H1 (cell line): ENCODE results near the gene DUSP7. TPM values are rescaled to one million over a fixed set of nuclear protein-coding genes. Genes with fewer than 3 reads are reported as not detected.

Experiments used
- CTCF ChIA-PET: fragments of 300-600 bp; sonication (Branson Sonifier 250); formaldehyde crosslinking; loops from one replicate; lab custom pipeline; 2021; ENCODE audit not compliant: partially characterized antibody; lab: Charles Lee
- POLR2A ChIA-PET: fragments of 300-600 bp; sonication (Branson Sonifier 250); formaldehyde crosslinking; loops from one replicate; lab custom pipeline; 2021; ENCODE audit warnings: inconsistent platforms; ENCODE audit not compliant: partially characterized antibody; lab: Charles Lee
- DNase-seq, 2 experiments: peaks; one replicate each; pipeline versions ENCODE4 v3.0.0 to v3.0.0-alpha.2; 2010 to 2022; ENCODE audit warnings: low spot score in 2 of 2, low read depth in 1 of 2, mixed read lengths in 1 of 2
- FAIRE-seq: peaks from 2 replicates; lab custom pipeline; 2011; peaks lifted over from hg19 to GRCh38; lab: Jason Lieb, UNC
- H2AFZ ChIP-seq: 2 replicates; pipeline ENCODE4 v1.8.1; 2012; ENCODE audit warnings: low read length, inconsistent platforms
- H2AK5ac ChIP-seq: 2 replicates; pipeline ENCODE4 v1.6.1; 2013; ENCODE audit warnings: low read depth, low read length
- H2BK120ac ChIP-seq: replicated peaks from 2 replicates; pipeline ENCODE3; 2013; ENCODE audit warnings: low read depth, low read length, inconsistent platforms
- H2BK12ac ChIP-seq: 2 replicates; pipeline ENCODE4 v1.6.1; 2013; ENCODE audit warnings: low read depth, low read length
- H2BK15ac ChIP-seq: 2 replicates; pipeline ENCODE4 v1.6.1; 2013; ENCODE audit warnings: low read length
- H2BK20ac ChIP-seq: 2 replicates; pipeline ENCODE4 v1.6.1; 2013; ENCODE audit warnings: low read length
- H2BK5ac ChIP-seq: 2 replicates; pipeline ENCODE4 v1.6.1; 2013; ENCODE audit warnings: low read depth, low read length
- H3K14ac ChIP-seq: 2 replicates; pipeline ENCODE4 v1.6.1; 2013; ENCODE audit warnings: inconsistent platforms; ENCODE audit not compliant: insufficient read length
- H3K18ac ChIP-seq: 2 replicates; pipeline ENCODE4 v1.6.1; 2013; ENCODE audit warnings: low read length; ENCODE audit errors: extremely low read depth
- H3K23ac ChIP-seq: 2 replicates; pipeline ENCODE4 v1.6.1; 2013; ENCODE audit warnings: inconsistent platforms; ENCODE audit not compliant: insufficient read length
- H3K23me2 ChIP-seq: 2 replicates; pipeline ENCODE4 v1.6.1; 2013; ENCODE audit warnings: low read depth, low read length
- H3K27ac ChIP-seq: 2 replicates; pipeline ENCODE4 v1.6.1; 2011; ENCODE audit warnings: low read depth, low read length, inconsistent platforms
- H3K27me3 ChIP-seq, 4 experiments: replicated peaks in 1 of 4; 1 replicate in 1 of 4; 2 replicates in 3 of 4; pipeline versions ENCODE4 v1.6.1 to v1.8.1; 2011 to 2013; ENCODE audit warnings: low read length in 3 of 4, mild to moderate bottlenecking in 3 of 4, inconsistent platforms in 2 of 4, mixed read lengths in 2 of 4, moderate library complexity in 1 of 4; ENCODE audit not compliant: control insufficient read depth in 3 of 4, insufficient read depth in 3 of 4; ENCODE audit errors: extremely low read depth in 1 of 4
- H3K36me3 ChIP-seq, 4 experiments: 2 replicates each; pipeline versions ENCODE4 v1.6.1 to v1.8.1; 2011 to 2013; ENCODE audit warnings: mild to moderate bottlenecking in 4 of 4, low read length in 3 of 4, moderate library complexity in 2 of 4, control low read depth in 1 of 4, inconsistent platforms in 1 of 4; ENCODE audit not compliant: insufficient read depth in 4 of 4, control insufficient read depth in 2 of 4
- H3K4ac ChIP-seq: replicated peaks from 2 replicates; pipeline ENCODE3; 2013; ENCODE audit warnings: low read length, low read depth, mixed read lengths, inconsistent platforms; ENCODE audit not compliant: insufficient read length
- H3K4me1 ChIP-seq, 4 experiments: replicated peaks in 1 of 4; 1 replicate in 1 of 4; 2 replicates in 3 of 4; pipeline versions ENCODE4 v1.6.1 to v1.8.1; 2011 to 2013; ENCODE audit warnings: low read length in 3 of 4, inconsistent platforms in 2 of 4, mixed read lengths in 1 of 4; ENCODE audit not compliant: insufficient read depth in 4 of 4, control insufficient read depth in 3 of 4
- H3K4me2 ChIP-seq, 2 experiments: 2 replicates each; pipeline versions ENCODE4 v1.6.1 to v1.8.1; 2011 to 2013; ENCODE audit warnings: low read depth in 2 of 2, low read length in 2 of 2, control low read depth in 1 of 2, inconsistent platforms in 1 of 2, mild to moderate bottlenecking in 1 of 2; ENCODE audit not compliant: insufficient read depth in 1 of 2
- H3K4me3 ChIP-seq, 4 experiments: fragments of 200-600, 300-600 bp in 1 of 4; sonication (generic), shearing (Covaris generic), sonication (Bioruptor Twin) in 1 of 4; 2 replicates each; pipeline versions ENCODE4 v1.5.1 to v1.8.1; 2011 to 2016; ENCODE audit warnings: low read length in 4 of 4, low read depth in 3 of 4, control low read depth in 2 of 4, inconsistent platforms in 2 of 4, mild to moderate bottlenecking in 2 of 4, mixed read lengths in 1 of 4, moderate library complexity in 1 of 4; ENCODE audit not compliant: insufficient read depth in 2 of 4; ENCODE audit errors: extremely low read depth in 1 of 4
- H3K56ac ChIP-seq: replicated peaks from 2 replicates; pipeline ENCODE3; 2013; ENCODE audit warnings: low read depth, mild to moderate bottlenecking, mixed read lengths, low read length, inconsistent platforms; ENCODE audit not compliant: insufficient read length
- H3K79me1 ChIP-seq: 2 replicates; pipeline ENCODE4 v1.6.1; 2013; ENCODE audit warnings: low read depth, low read length, control low read depth
- H3K79me2 ChIP-seq, 2 experiments: 2 replicates each; pipeline versions ENCODE4 v1.6.1 to v1.8.1; 2012 to 2013; ENCODE audit warnings: low read length in 2 of 2, mild to moderate bottlenecking in 2 of 2, inconsistent platforms in 1 of 2; ENCODE audit not compliant: insufficient read depth in 2 of 2, control insufficient read depth in 1 of 2
- H3K9ac ChIP-seq, 4 experiments: replicated peaks in 1 of 4; 1 replicate in 1 of 4; 2 replicates in 3 of 4; pipeline versions ENCODE4 v1.6.1 to v1.8.1; 2011 to 2013; ENCODE audit warnings: low read depth in 3 of 4, low read length in 3 of 4, control low read depth in 2 of 4, mild to moderate bottlenecking in 2 of 4, moderate library complexity in 2 of 4, inconsistent platforms in 1 of 4; ENCODE audit errors: extremely low read depth in 1 of 4
- H3K9me3 ChIP-seq, 2 experiments: 2 replicates each; pipeline versions ENCODE4 v1.6.1 to v1.8.1; 2012 to 2013; ENCODE audit warnings: mild to moderate bottlenecking in 2 of 2, moderate library complexity in 2 of 2, control low read depth in 1 of 2, inconsistent platforms in 1 of 2, low read depth in 1 of 2, low read length in 1 of 2, mixed read lengths in 1 of 2; ENCODE audit not compliant: insufficient read depth in 2 of 2
- H4K20me1 ChIP-seq, 2 experiments: replicated peaks in 1 of 2; 2 replicates each; pipeline versions ENCODE3 to v1.8.1; 2011 to 2013; ENCODE audit warnings: inconsistent platforms in 2 of 2, low read length in 2 of 2, mild to moderate bottlenecking in 1 of 2; ENCODE audit not compliant: insufficient read depth in 2 of 2, control insufficient read depth in 1 of 2
- H4K5ac ChIP-seq: 2 replicates; pipeline ENCODE4 v1.6.1; 2013; ENCODE audit warnings: low read length, low read depth, mixed read lengths, inconsistent platforms; ENCODE audit not compliant: insufficient read length
- H4K8ac ChIP-seq: 2 replicates; pipeline ENCODE4 v1.8.0; 2013; ENCODE audit warnings: mild to moderate bottlenecking, moderate library complexity, low read length, inconsistent platforms; ENCODE audit not compliant: insufficient read depth; ENCODE audit errors: extremely low read depth
- H4K91ac ChIP-seq: replicated peaks from 2 replicates; pipeline ENCODE3; 2013; ENCODE audit warnings: low read length, mixed read lengths, inconsistent platforms; ENCODE audit not compliant: insufficient read length
- ATF3 ChIP-seq: IDR thresholded peaks from 2 replicates; pipeline ENCODE4 v1.6.1; 2011; ENCODE audit warnings: low read depth, mild to moderate bottlenecking, low read length; ENCODE audit not compliant: insufficient read depth
- BACH1 ChIP-seq: IDR thresholded peaks from 2 replicates; pipeline ENCODE4 v1.6.1; 2012; ENCODE audit warnings: low read length, improper control_type of control experiment
- CBX8 ChIP-seq: fragments of 300-800, 300-1000 bp; sonication (generic); IDR thresholded peaks from 2 replicates; pipeline ENCODE4 v1.7.1; 2016; ENCODE audit warnings: low read depth, low read length, borderline replicate concordance
- CHD1 ChIP-seq: IDR thresholded peaks from 2 replicates; pipeline ENCODE4 v1.6.1; 2012; ENCODE audit warnings: low read depth, low read length, improper control_type of control experiment
- CREB1 ChIP-seq: IDR thresholded peaks from 2 replicates; pipeline ENCODE4 v1.6.1; 2012; ENCODE audit warnings: inconsistent platforms
- E2F6 ChIP-seq: IDR thresholded peaks from 2 replicates; pipeline ENCODE4 v1.6.1; 2012; ENCODE audit warnings: inconsistent platforms
- RBBP5 ChIP-seq: IDR thresholded peaks from 2 replicates; pipeline ENCODE4 v1.7.1; 2012; ENCODE audit warnings: low read depth, mild to moderate bottlenecking, inconsistent platforms, low read length, moderate library complexity, borderline replicate concordance
- SIN3A ChIP-seq, 2 experiments: IDR thresholded peaks in 1 of 2; conservative IDR thresholded peaks in 1 of 2; 2 replicates each; pipeline ENCODE4 v1.6.1; 2011 to 2012; ENCODE audit warnings: low read length in 2 of 2, improper control_type of control experiment in 1 of 2, low read depth in 1 of 2, mild to moderate bottlenecking in 1 of 2
- SP2 ChIP-seq: IDR thresholded peaks from 2 replicates; pipeline ENCODE4 v1.6.1; 2012; ENCODE audit warnings: mild to moderate bottlenecking, low read length, inconsistent platforms
- SP4 ChIP-seq: IDR thresholded peaks from 2 replicates; pipeline ENCODE4 v1.6.1; 2012; ENCODE audit warnings: low read length, inconsistent platforms
- TCF12 ChIP-seq: IDR thresholded peaks from 2 replicates; pipeline ENCODE4 v1.6.1; 2011; ENCODE audit warnings: low read depth, mild to moderate bottlenecking, low read length
- TEAD4 ChIP-seq: IDR thresholded peaks from 2 replicates; pipeline ENCODE4 v1.6.1; 2012; ENCODE audit warnings: low read depth, low read length, inconsistent platforms, mixed read lengths
- WGBS, 2 experiments: shearing (Covaris generic) in 1 of 2; methylation state at CpG; one replicate each; pipeline versions ENCODE4 v1.1.6 to v1.1.7; 2013 to 2015; ENCODE audit warnings: low lambda C conversion rate in 2 of 2, mixed read lengths in 2 of 2, inconsistent platforms in 1 of 2, low coverage in 1 of 2, missing lambda C conversion rate in 1 of 2; ENCODE audit not compliant: insufficient replicate concordance in 2 of 2, insufficient coverage in 1 of 2, insufficient read length in 1 of 2; ENCODE audit errors: extremely low coverage in 1 of 2, missing lambda C conversion rate in 1 of 2; 5-methylcytosine and 5-hydroxymethylcytosine counted together
- polyA plus RNA-seq, 7 experiments: library from polyadenylated mRNA; depleted of rRNA in 3 of 7; stranded (reverse) in 5 of 7; unstranded in 2 of 7; fragments of >200 nt in 5 of 7; fragments of 200-250 nt in 2 of 7; gene quantifications; 1 replicate in 5 of 7; 2 replicates in 1 of 7; 4 replicates in 1 of 7; pipeline versions ENCODE4 v1.2.1 to v1.2.3, GENCODE V29; 2011 to 2013; ENCODE audit warnings: missing spikeins in 2 of 7, mixed read lengths in 2 of 7
- total RNA-seq: library from RNA; stranded (reverse); fragmentation: NEBNext Ultra II Directional; extraction: Animal tissue kit (Norgen Biotek cat#: 25700); gene quantifications from 2 replicates; pipeline ENCODE4 v1.2.1, GENCODE V29; 2021

DUSP7 gene
- total and polyA plus RNA-seq, 2 of the 8 experiments (the other 6 are each of a cell fraction or from before 2014, with no cell fraction given): 19.4 to 24.9 TPM

DNA sequence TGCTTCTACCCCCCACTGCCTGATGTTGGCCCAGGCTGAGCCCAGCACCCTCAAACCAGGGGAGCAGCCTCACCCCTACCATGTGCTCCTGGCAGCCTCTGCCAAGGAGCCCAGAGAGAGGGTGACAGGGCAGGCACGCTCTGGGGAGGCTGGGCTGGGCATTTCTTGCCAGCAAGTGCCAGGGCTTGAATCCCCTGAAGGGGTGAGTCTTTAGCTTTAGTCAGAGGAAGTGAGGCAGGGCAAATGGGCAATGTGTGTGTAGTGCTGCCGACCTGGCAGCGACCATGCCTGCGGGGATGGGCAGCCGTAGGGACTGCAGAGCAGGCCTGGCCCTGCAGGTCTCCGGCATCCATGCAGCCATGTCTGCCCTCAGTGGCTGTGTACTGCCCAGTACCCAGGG lies 18.1 kb downstream of the DUSP7 start:
- H2BK20ac ChIP-seq: no peak overlapping the region
- H3K79me1 ChIP-seq: no peaks in the 10 kb centered on the region
- ChIA-PET POLR2A (interaction anchor here (0.8 to 1.7 kb wide), 2 partner anchors 15 to 19 kb away, joined by 3 to 4 read pairs; no protein-coding TSS in a partner anchor), CTCF (interaction anchor here (0.6 to 33.0 kb wide), 6 partner anchors 9 to 112 kb away, joined by 3 to 984 read pairs (median 86); partner anchors contain the start of gene DUSP7)
- DNase-seq: no peak
- peaks cover 0 to 4% (median 1%) of the 10 kb centered on the region in 4 experiments; a peak in 2 of 7 replicates for H3K4me1 ChIP-seq
- no peaks in the 10 kb centered on the region for H3K79me2 ChIP-seq
- H3K23ac ChIP-seq: no peak overlapping the region
- no peaks in the 10 kb centered on the region for H3K23me2 ChIP-seq
- no peak overlapping the region for H3K56ac ChIP-seq
- no peak overlapping the region for H3K4ac ChIP-seq
- H3K18ac ChIP-seq: no peak overlapping the region
- no peak overlapping the region for H3K4me3 ChIP-seq
- no peak overlapping the region; the same call in 1 of the 2 replicates for H2BK12ac ChIP-seq
- 95% methylated on average over 6 of the region's 6 CpGs; no CpG with 5 or more reads in 1 of the 2 experiments for WGBS, 2 experiments
- no peak overlapping the region for H2BK15ac ChIP-seq
- H4K20me1 ChIP-seq: no peaks in the 10 kb centered on the region
- H4K91ac ChIP-seq: no peak overlapping the region
- no peak for FAIRE-seq
- no peak overlapping the region for H4K5ac ChIP-seq
- no peaks in the 10 kb centered on the region for H3K36me3 ChIP-seq
- no peaks in the 10 kb centered on the region for H3K9me3 ChIP-seq
- H2BK120ac ChIP-seq: no peak overlapping the region
- H3K27ac ChIP-seq: no peak overlapping the region
- no peak overlapping the region for H2AFZ ChIP-seq
- H3K4me2 ChIP-seq: no peak overlapping the region
- H2AK5ac ChIP-seq: no peak overlapping the region
- no peaks in the 10 kb centered on the region for H3K27me3 ChIP-seq
- no peak overlapping the region for H3K9ac ChIP-seq
- no peak overlapping the region for H2BK5ac ChIP-seq
- H3K14ac ChIP-seq: no peak overlapping the region
- no peak overlapping the region; the same call in 1 of the 2 replicates for H4K8ac ChIP-seq
- TF ChIP-seq BACH1 (no peak), TEAD4 (no peak), SP4 (no peak), SP2 (no peak), SIN3A (conservative IDR thresholded peaks at IDR 0.05 in 1 of 2, IDR thresholded peaks at IDR 0.05 in 1 of 2; ENCODE audit: low read depth in 1 of 2, low read length in 2 of 2) (no peak), CBX8 (no peak), ATF3 (no peak), CREB1 (no peak), TCF12 (no peak), E2F6 (no peak), CHD1 (no peak), RBBP5 (no peak)
